ENCODE data around the gene PRPF39. TPM values are rescaled to one million over a fixed set of nuclear protein-coding genes. Genes with fewer than 3 reads are reported as not detected.
"Not testable (repeated sequence)": the region's sequence is repeated elsewhere in the genome, so short reads cannot be mapped to it uniquely, and the experiment has no call there.

PRPF39 gene
- total RNA-seq, 1 donor from 2014 or later, result 16.4 TPM

- DNase-seq (ENCODE audit: low read depth), result peak; percentile 95
- TF ChIP-seq CTCF (conservative IDR thresholded peaks at IDR 0.05; ENCODE audit: low read depth, low read length), result no peak
- peak within 1 kb of the TSS; percentile 96 for H3K4me3 ChIP-seq (ENCODE audit: low read depth, low read length)
Observed at GRCh38 chr14:45135659-45136395, 51.9 kb downstream of the PRPF39 start, which contains the start of gene FANCM. TSS of gene FANCM (plus strand) at chr14:45135930. CDS start at chr14:45136032, 102 bp downstream.

- TF ChIP-seq CTCF (conservative IDR thresholded peaks at IDR 0.05; ENCODE audit: low read depth, low read length), result no peak
- DNase-seq (ENCODE audit: low read depth), result no peak
- peak overlapping the region; percentile 96 for H3K4me3 ChIP-seq (ENCODE audit: low read depth, low read length)
Observed at GRCh38 chr14:45136399-45136798, 52.5 kb downstream of the PRPF39 start.

- DNase-seq (ENCODE audit: low read depth), result no peak
- TF ChIP-seq CTCF (conservative IDR thresholded peaks at IDR 0.05; ENCODE audit: low read depth, low read length), result no peak
- no peak overlapping the region for H3K4me3 ChIP-seq (ENCODE audit: low read depth, low read length)
Observed at GRCh38 chr14:45140661-45141187, 56.8 kb downstream of the PRPF39 start.

- not testable (repeated sequence) for DNase-seq (ENCODE audit: low read depth); H3K4me3 ChIP-seq (ENCODE audit: low read depth, low read length)
Observed at GRCh38 chr14:45142083-45142482, 58.2 kb downstream of the PRPF39 start.

GRCh38 chr14:45144658-45145057 is 60.7 kb downstream of the PRPF39 start:
- no peak for DNase-seq (ENCODE audit: low read depth)
- H3K4me3 ChIP-seq (ENCODE audit: low read depth, low read length), result no peak overlapping the region
- TF ChIP-seq CTCF (conservative IDR thresholded peaks at IDR 0.05; ENCODE audit: low read depth, low read length), result no peak

- no peak for TF ChIP-seq CTCF (conservative IDR thresholded peaks at IDR 0.05; ENCODE audit: low read depth, low read length)
- no peak for DNase-seq (ENCODE audit: low read depth)
- no peak overlapping the region for H3K4me3 ChIP-seq (ENCODE audit: low read depth, low read length)
Observed at GRCh38 chr14:45145214-45145613, 61.3 kb downstream of the PRPF39 start.

GRCh38 chr14:45149602-45150001 is 65.7 kb downstream of the PRPF39 start:
- H3K4me3 ChIP-seq (ENCODE audit: low read depth, low read length), result no peak overlapping the region
- TF ChIP-seq CTCF (conservative IDR thresholded peaks at IDR 0.05; ENCODE audit: low read depth, low read length), result no peak
- no peak for DNase-seq (ENCODE audit: low read depth)
